IMR-90 (cell line): ENCODE data around the gene MBD1. TPM values are rescaled to one million over a fixed set of nuclear protein-coding genes. Genes with fewer than 3 reads are reported as not detected.

ENCODE experiments used
- ATAC-seq: fragments of 200-7000 bp; cut with Tn5 transposase; 2 replicates; pipeline ENCODE4 v1.9.1; 2020; ENCODE audit warnings: low read depth, mild to moderate bottlenecking, moderate library complexity
- BruUV-seq: library from RNA; stranded (reverse); fragments of 400-500 nt; replicated peaks from 2 replicates; lab custom pipeline; 2021; lab: Mats Ljungman, UMichigan
- CTCF ChIA-PET: fragments of 300-600 bp; formaldehyde crosslinking; extraction: SDS; loops from one replicate; lab custom pipeline; 2021; ENCODE audit warnings: antibody characterized with exemption; lab: Yijun Ruan, JAX
- POLR2A ChIA-PET: fragments of 300-600 bp; sonication (Branson Sonifier 250); formaldehyde crosslinking; loops from one replicate; lab custom pipeline; 2022; ENCODE audit warnings: antibody characterized with exemption; ENCODE audit not compliant: unreplicated experiment; lab: Charles Lee
- DNase-seq: peaks from one replicate; pipeline ENCODE4 v3.0.0; 2013
- H2AFZ ChIP-seq: replicated peaks from 2 replicates; pipeline ENCODE3; 2013; ENCODE audit warnings: low read length, mild to moderate bottlenecking; ENCODE audit not compliant: poor library complexity
- H2AK5ac ChIP-seq: 2 replicates; pipeline ENCODE4 v1.6.1; 2013; ENCODE audit warnings: low read depth, low read length, inconsistent platforms
- H2AK9ac ChIP-seq: replicated peaks from 2 replicates; pipeline ENCODE3; 2013; ENCODE audit warnings: mild to moderate bottlenecking, low read depth, low read length, moderate library complexity; ENCODE audit not compliant: poor library complexity
- H2BK120ac ChIP-seq: 2 replicates; pipeline ENCODE4 v1.6.1; 2013; ENCODE audit warnings: low read depth, low read length, inconsistent platforms
- H2BK15ac ChIP-seq: 3 replicates; pipeline ENCODE4 v1.6.1; 2013; ENCODE audit warnings: low read depth, low read length, inconsistent platforms
- H2BK20ac ChIP-seq: 2 replicates; pipeline ENCODE4 v1.6.1; 2013; ENCODE audit warnings: low read depth, mild to moderate bottlenecking, inconsistent platforms, low read length, moderate library complexity
- H2BK5ac ChIP-seq: 2 replicates; pipeline ENCODE4 v1.6.1; 2013; ENCODE audit warnings: mild to moderate bottlenecking, low read depth, low read length, inconsistent platforms; ENCODE audit not compliant: poor library complexity, severe bottlenecking
- H3K14ac ChIP-seq: replicated peaks from 2 replicates; pipeline ENCODE4 v1.6.1; 2013; ENCODE audit warnings: low read depth, low read length, inconsistent platforms
- H3K18ac ChIP-seq: 2 replicates; pipeline ENCODE4 v1.6.1; 2013; ENCODE audit warnings: low read depth, low read length, control low read depth
- H3K23ac ChIP-seq: 2 replicates; pipeline ENCODE4 v1.6.1; 2013; ENCODE audit warnings: low read depth, low read length, inconsistent platforms
- H3K27ac ChIP-seq: 2 replicates; pipeline ENCODE4 v1.5.1; 2013; ENCODE audit warnings: mild to moderate bottlenecking, control low read depth, low read length; ENCODE audit not compliant: insufficient read depth
- H3K27me3 ChIP-seq: 2 replicates; pipeline ENCODE4 v1.6.1; 2013; ENCODE audit warnings: low read length; ENCODE audit not compliant: control insufficient read depth, insufficient read depth
- H3K36me3 ChIP-seq: 2 replicates; pipeline ENCODE4 v1.6.1; 2013; ENCODE audit warnings: low read length, mixed read lengths; ENCODE audit not compliant: control insufficient read depth, insufficient read depth
- H3K4ac ChIP-seq: 2 replicates; pipeline ENCODE4 v1.6.1; 2013; ENCODE audit warnings: low read depth, low read length, inconsistent platforms
- H3K4me1 ChIP-seq: 2 replicates; pipeline ENCODE4 v1.6.1; 2013; ENCODE audit warnings: low read length, mixed read lengths; ENCODE audit not compliant: control insufficient read depth, insufficient read depth
- H3K4me2 ChIP-seq: 2 replicates; pipeline ENCODE4 v1.6.1; 2013; ENCODE audit warnings: low read depth, mild to moderate bottlenecking, control low read depth, low read length, moderate library complexity
- H3K4me3 ChIP-seq: 2 replicates; pipeline ENCODE4 v1.5.1; 2013; ENCODE audit warnings: low read depth, mild to moderate bottlenecking, control low read depth, low read length, moderate library complexity; ENCODE audit not compliant: insufficient read depth
- H3K56ac ChIP-seq: 2 replicates; pipeline ENCODE4 v1.6.1; 2013; ENCODE audit warnings: low read length, inconsistent platforms; ENCODE audit not compliant: insufficient read depth; ENCODE audit errors: extremely low read depth
- H3K79me1 ChIP-seq, 2 experiments: 2 replicates each; pipeline ENCODE4 v1.6.1; 2013; ENCODE audit warnings: low read length in 2 of 2, inconsistent platforms in 1 of 2, low read depth in 1 of 2
- H3K9ac ChIP-seq: 2 replicates; pipeline ENCODE4 v1.6.1; 2013; ENCODE audit warnings: low read depth, low read length, control low read depth
- H3K9me1 ChIP-seq: 2 replicates; pipeline ENCODE4 v1.6.1; 2013; ENCODE audit warnings: low read length, inconsistent platforms; ENCODE audit not compliant: insufficient read depth
- H3K9me3 ChIP-seq: 2 replicates; pipeline ENCODE4 v1.6.1; 2013; ENCODE audit warnings: low read length; ENCODE audit not compliant: control insufficient read depth, insufficient read depth
- H4K20me1 ChIP-seq: 2 replicates; pipeline ENCODE4 v1.6.1; 2013; ENCODE audit warnings: low read length, inconsistent platforms; ENCODE audit not compliant: insufficient read depth
- H4K5ac ChIP-seq: 2 replicates; pipeline ENCODE4 v1.6.1; 2013; ENCODE audit warnings: mild to moderate bottlenecking, low read depth, low read length, control low read depth
- H4K8ac ChIP-seq, 2 experiments: 2 replicates each; pipeline ENCODE4 v1.6.1; 2013; ENCODE audit warnings: low read depth in 2 of 2, low read length in 2 of 2, control low read depth in 1 of 2, inconsistent platforms in 1 of 2
- H4K91ac ChIP-seq: 2 replicates; pipeline ENCODE4 v1.6.1; 2013; ENCODE audit warnings: low read depth, low read length, inconsistent platforms; ENCODE audit not compliant: insufficient read depth
- BHLHE40 ChIP-seq: fragments of 150-350 bp; IDR thresholded peaks from 2 replicates; pipeline ENCODE4 v1.6.1; 2016; ENCODE audit warnings: mild to moderate bottlenecking, low read depth, low read length
- CHD1 ChIP-seq: IDR thresholded peaks from 2 replicates; pipeline ENCODE4 v1.6.1; 2012; ENCODE audit warnings: low read depth, low read length, improper control_type of control experiment
- CTCF ChIP-seq: conservative IDR thresholded peaks from 2 replicates; pipeline ENCODE4 v1.5.1; 2012; ENCODE audit warnings: mild to moderate bottlenecking, low read depth, low read length, improper control_type of control experiment
- ELK1 ChIP-seq: fragments of 150-350 bp; IDR thresholded peaks from 2 replicates; pipeline ENCODE4 v1.6.1; 2016; ENCODE audit warnings: low read depth, mild to moderate bottlenecking, low read length, moderate library complexity, borderline replicate concordance
- FOS ChIP-seq: fragments of 150-350 bp; IDR thresholded peaks from 2 replicates; pipeline ENCODE4 v1.6.1; 2016; ENCODE audit warnings: low read depth, low read length
- MAZ ChIP-seq: IDR thresholded peaks from 2 replicates; pipeline ENCODE4 v1.6.1; 2012; ENCODE audit warnings: low read depth, mild to moderate bottlenecking, low read length, improper control_type of control experiment, moderate library complexity, borderline replicate concordance
- MXI1 ChIP-seq: IDR thresholded peaks from 2 replicates; pipeline ENCODE4 v1.6.1; 2012; ENCODE audit warnings: low read depth, mild to moderate bottlenecking, low read length, moderate library complexity, borderline replicate concordance
- NFE2L2 ChIP-seq: fragments of 150-350 bp; IDR thresholded peaks from 2 replicates; pipeline ENCODE4 v1.6.1; 2016; ENCODE audit warnings: low read depth, mild to moderate bottlenecking, low read length
- POLR2A ChIP-seq: IDR thresholded peaks from 2 replicates; pipeline ENCODE4 v1.6.1; 2012; ENCODE audit warnings: mild to moderate bottlenecking, low read depth, low read length
- RAD21 ChIP-seq: IDR thresholded peaks from 2 replicates; pipeline ENCODE4 v1.6.1; 2012; ENCODE audit warnings: low read length, improper control_type of control experiment
- RCOR1 ChIP-seq: IDR thresholded peaks from 2 replicates; pipeline ENCODE4 v1.6.1; 2012; ENCODE audit warnings: mild to moderate bottlenecking, low read length, improper control_type of control experiment; ENCODE audit not compliant: insufficient replicate concordance
- RFX5 ChIP-seq: IDR thresholded peaks from 2 replicates; pipeline ENCODE4 v1.8.0; 2012; ENCODE audit warnings: low read depth, mild to moderate bottlenecking, low read length, moderate library complexity
- SMC3 ChIP-seq: fragments of 150-350 bp; IDR thresholded peaks from 2 replicates; pipeline ENCODE4 v1.6.1; 2016; ENCODE audit warnings: low read depth, mild to moderate bottlenecking, antibody characterized with exemption, low read length, moderate library complexity
- USF2 ChIP-seq: fragments of 150-350 bp; IDR thresholded peaks from 2 replicates; pipeline ENCODE4 v1.6.1; 2017; ENCODE audit warnings: mild to moderate bottlenecking, antibody characterized with exemption, low read length, low read depth
- WGBS, 2 experiments: methylation state at CpG; one replicate each; pipeline versions ENCODE4 v1.1.5 to v1.1.7; 2013; ENCODE audit warnings: missing lambda C conversion rate in 2 of 2; ENCODE audit not compliant: insufficient read length in 1 of 2; ENCODE audit errors: extremely low coverage in 2 of 2; 5-methylcytosine and 5-hydroxymethylcytosine counted together
- dilution Hi-C: fragments of 300-500 bp; cut with HindIII; formaldehyde crosslinking; loops from one replicate; pipeline ENCODE4 v1.14.3; 2018; ENCODE audit warnings: low sequenced_read_pairs; ENCODE audit not compliant: unreplicated experiment
- in situ Hi-C: fragments of 300-500 bp; cut with MboI; formaldehyde crosslinking; loops from 3 replicates; pipeline ENCODE4 v1.14.3; 2019; ENCODE audit warnings: low sequenced_read_pairs, inconsistent platforms, mixed read lengths
- intact Hi-C: fragments of 100-400 bp; cut with micrococcal nuclease; formaldehyde crosslinking; loops from 2 replicates; pipeline ENCODE4 v1.10.0; 2022
- polyA plus RNA-seq, 3 experiments: library from polyadenylated mRNA; depleted of rRNA; stranded (reverse); fragments of >200 nt; gene quantifications; 2 replicates each; pipeline ENCODE4 v1.2.3, GENCODE V29; 2012; ENCODE audit warnings: low replicate concordance in 1 of 3
- total RNA-seq: library from RNA; depleted of rRNA; stranded (reverse); fragments of >200 nt; gene quantifications from 2 replicates; pipeline ENCODE4 v1.2.3, GENCODE V29; 2012

Gene MBD1
- total and polyA plus RNA-seq, 2 of the 4 experiments (the other 2 are of a cell fraction), result 31.7 to 56.5 TPM

- H2AFZ ChIP-seq, result peak overlapping the region; percentile 99
- H2BK5ac ChIP-seq, result no peak overlapping the region
- ChIA-PET CTCF (no interaction called here), POLR2A (no interaction called here)
- no peak overlapping the region for H2BK15ac ChIP-seq
- peaks cover 7 to 23% of the 10 kb centered on the region in 2 experiments; a peak in 3 of 4 replicates for H3K79me1 ChIP-seq
- H4K5ac ChIP-seq, result no peak overlapping the region
- no peak overlapping the region for H3K14ac ChIP-seq
- in situ Hi-C loops, result loop anchor here (25.0 kb wide), 2 partner anchors 751 to 1649 kb away; partner anchors contain the start of gene SMAD4
- H4K8ac ChIP-seq, result 0 out of 4 replicates have a peak overlapping the region, but pooled peaks of 1 of the 2 experiments have one; percentile 39
- H3K27me3 ChIP-seq, result peaks cover 5% of the 10 kb centered on the region; the same call in 1 of the 2 replicates
- ATAC-seq (no peak), DNase-seq (peak; percentile 29)
- WGBS, 2 experiments, result 7% methylated on average over 10 of the region's 23 CpGs; no CpG with 5 or more reads in 1 of the 2 experiments
- intact Hi-C loops, result loop anchor here (5.0 to 10.0 kb wide), 2 partner anchors 71 to 792 kb away; partner anchors contain the start of gene RPL17
- peaks cover 3% of the 10 kb centered on the region; the same call in 1 of the 2 replicates for H3K4me1 ChIP-seq
- H3K23ac ChIP-seq, result no peak overlapping the region
- peaks cover 30% of the 10 kb centered on the region for H3K36me3 ChIP-seq
- peak overlapping the region; percentile 82 for H3K4me2 ChIP-seq
- peak overlapping the region; percentile 86 for H2AK9ac ChIP-seq
- peaks cover 3% of the 10 kb centered on the region; the same call in 1 of the 2 replicates for H4K20me1 ChIP-seq
- H4K91ac ChIP-seq, result no peak overlapping the region
- BruUV-seq, result no TSS peak
- 0 out of 2 replicates have a peak overlapping the region, but pooled peaks have one; percentile 13 for H3K4ac ChIP-seq
- no peak overlapping the region for H3K18ac ChIP-seq
- no peaks in the 10 kb centered on the region for H3K9me3 ChIP-seq
- 0 out of 2 replicates have a peak overlapping the region, but pooled peaks have one; percentile 10 for H2AK5ac ChIP-seq
- H2BK120ac ChIP-seq, result no peak overlapping the region
- dilution Hi-C loops, result no loop called here
- H2BK20ac ChIP-seq, result no peak overlapping the region
- peak overlapping the region; percentile 60 for H3K4me3 ChIP-seq
- peak overlapping the region; percentile 55 for H3K9ac ChIP-seq
- H3K56ac ChIP-seq, result no peak overlapping the region
- no peaks in the 10 kb centered on the region for H3K9me1 ChIP-seq
- H3K27ac ChIP-seq, result no peak overlapping the region; the same call in 1 of the 2 replicates
- TF ChIP-seq CTCF, result no peak
- TF ChIP-seq ELK1, result no peak
- TF ChIP-seq POLR2A, result no peak
- TF ChIP-seq CHD1, result no peak
- TF ChIP-seq USF2, result no peak
- TF ChIP-seq MXI1, result no peak
- no peak for TF ChIP-seq NFE2L2
- no peak for TF ChIP-seq FOS
- no peak for TF ChIP-seq SMC3
- TF ChIP-seq BHLHE40, result no peak
- TF ChIP-seq MAZ, result no peak
- TF ChIP-seq RFX5, result no peak
- no peak for TF ChIP-seq RAD21
- no peak for TF ChIP-seq RCOR1
Measured at GRCh38 chr18:50286391-50287027, 5.2 kb upstream of the MBD1 start.
